K562 (cell line): Measurements from ENCODE around the gene UBASH3A. TPM values are rescaled to one million over a fixed set of nuclear protein-coding genes. Genes with fewer than 3 reads are reported as not detected.

Experiments used
- ATF3 ChIP-seq, 2 experiments: fragments of 450-650 bp in 1 of 2; sonication (generic) in 1 of 2; formaldehyde crosslinking in 1 of 2; IDR thresholded peaks in 1 of 2; conservative IDR thresholded peaks in 1 of 2; 2 replicates each; pipeline versions ENCODE4 v1.6.1 to v1.8.1; 2016 to 2023; ENCODE audit warnings: mild to moderate bottlenecking in 2 of 2, moderate library complexity in 2 of 2, inconsistent platforms in 1 of 2, missing genetic modification reagents in 1 of 2
- GTF3C2 ChIP-seq: IDR thresholded peaks from 3 replicates; pipeline ENCODE4 v1.6.1; 2011; ENCODE audit warnings: borderline replicate concordance, mild to moderate bottlenecking, moderate library complexity; ENCODE audit not compliant: insufficient read length; ENCODE audit errors: extremely low read depth
- KAT7 ChIP-seq: sonication (generic); formaldehyde crosslinking; IDR thresholded peaks from 2 replicates; pipeline ENCODE4 v1.8.0; 2022; ENCODE audit warnings: missing genetic modification reagents, mild to moderate bottlenecking, borderline replicate concordance
- NELFE ChIP-seq: IDR thresholded peaks from 2 replicates; pipeline ENCODE4 v1.6.1; 2011; ENCODE audit warnings: mild to moderate bottlenecking; ENCODE audit not compliant: insufficient read depth, insufficient read length
- ZNF280A ChIP-seq: fragments of 450-650 bp; IDR thresholded peaks from 2 replicates; pipeline ENCODE4 v1.6.1; 2018; ENCODE audit warnings: mild to moderate bottlenecking, low read depth; ENCODE audit not compliant: partially characterized antibody
- polyA plus RNA-seq, 8 experiments: library from polyadenylated mRNA; depleted of rRNA in 4 of 8; stranded (reverse) in 5 of 8; unstranded in 3 of 8; fragments of >200 nt; fragmentation: Nextera tagmentation in 2 of 8; fragmentation: Illumina TruSeq in 1 of 8; extraction: Ambion mirVana in 2 of 8; extraction: Trizol in 1 of 8; gene quantifications; 2 replicates each; pipeline versions ENCODE4 v1.2.1 to v1.2.3, GENCODE V29; 2011 to 2014; ENCODE audit warnings: inconsistent platforms in 1 of 8, missing spikeins in 1 of 8
- total RNA-seq, 7 experiments: library from RNA; depleted of rRNA in 6 of 7; stranded (reverse); fragments of >200 nt in 6 of 7; fragmentation: Illumina TruSeq in 2 of 7; extraction: Trizol in 2 of 7; gene quantifications; 2 replicates each; pipeline versions ENCODE4 v1.2.1 to v1.2.3, GENCODE V29; 2011 to 2021; ENCODE audit warnings: low replicate concordance in 1 of 7

UBASH3A gene
- total and polyA plus RNA-seq, 9 of the 15 experiments (the other 6 are each of a cell fraction or from before 2014, with no cell fraction given): 0.23 to 1.8 (median 1.1) TPM

- TF ChIP-seq GTF3C2: no peak
- no peak for TF ChIP-seq ZNF280A
- no peak for TF ChIP-seq NELFE
- no peak for TF ChIP-seq KAT7 (CRISPR knock-in tag)
- no peak for TF ChIP-seq ATF3 (IDR thresholded peaks at IDR 0.05)
- TF ChIP-seq ATF3 (CRISPR knock-in tag; conservative IDR thresholded peaks at IDR 0.05): no peak
Measured at GRCh38 chr21:42374864-42375499, 28.7 kb upstream of the UBASH3A start (continued).
